ENCODE results near the gene MICU1. TPM values are rescaled to one million over a fixed set of nuclear protein-coding genes. Genes with fewer than 3 reads are reported as not detected.

MICU1 gene
- total and polyA plus RNA-seq, 2 experiments from 2014 or later = 27.5 to 52.3 TPM

DNA sequence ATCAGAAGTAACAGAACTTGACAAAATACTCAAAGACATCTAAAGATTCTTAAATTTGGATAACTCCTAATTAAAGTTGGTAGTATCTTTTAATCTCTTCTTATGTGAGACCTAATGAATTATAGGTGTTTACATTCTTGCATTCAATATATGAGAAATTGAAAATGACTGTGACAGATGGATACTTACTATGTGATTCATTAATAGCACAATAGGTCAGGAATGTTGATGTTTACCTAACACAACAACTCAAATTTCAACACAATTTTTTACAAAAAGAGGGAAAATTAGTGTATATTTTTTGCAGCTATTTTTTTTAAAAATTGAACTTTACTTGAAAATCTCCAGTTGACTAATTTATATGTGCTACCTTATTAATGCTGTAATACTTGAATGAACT lies 34.3 kb upstream of the MICU1 start (continued):
- TF ChIP-seq, protein P1, sequence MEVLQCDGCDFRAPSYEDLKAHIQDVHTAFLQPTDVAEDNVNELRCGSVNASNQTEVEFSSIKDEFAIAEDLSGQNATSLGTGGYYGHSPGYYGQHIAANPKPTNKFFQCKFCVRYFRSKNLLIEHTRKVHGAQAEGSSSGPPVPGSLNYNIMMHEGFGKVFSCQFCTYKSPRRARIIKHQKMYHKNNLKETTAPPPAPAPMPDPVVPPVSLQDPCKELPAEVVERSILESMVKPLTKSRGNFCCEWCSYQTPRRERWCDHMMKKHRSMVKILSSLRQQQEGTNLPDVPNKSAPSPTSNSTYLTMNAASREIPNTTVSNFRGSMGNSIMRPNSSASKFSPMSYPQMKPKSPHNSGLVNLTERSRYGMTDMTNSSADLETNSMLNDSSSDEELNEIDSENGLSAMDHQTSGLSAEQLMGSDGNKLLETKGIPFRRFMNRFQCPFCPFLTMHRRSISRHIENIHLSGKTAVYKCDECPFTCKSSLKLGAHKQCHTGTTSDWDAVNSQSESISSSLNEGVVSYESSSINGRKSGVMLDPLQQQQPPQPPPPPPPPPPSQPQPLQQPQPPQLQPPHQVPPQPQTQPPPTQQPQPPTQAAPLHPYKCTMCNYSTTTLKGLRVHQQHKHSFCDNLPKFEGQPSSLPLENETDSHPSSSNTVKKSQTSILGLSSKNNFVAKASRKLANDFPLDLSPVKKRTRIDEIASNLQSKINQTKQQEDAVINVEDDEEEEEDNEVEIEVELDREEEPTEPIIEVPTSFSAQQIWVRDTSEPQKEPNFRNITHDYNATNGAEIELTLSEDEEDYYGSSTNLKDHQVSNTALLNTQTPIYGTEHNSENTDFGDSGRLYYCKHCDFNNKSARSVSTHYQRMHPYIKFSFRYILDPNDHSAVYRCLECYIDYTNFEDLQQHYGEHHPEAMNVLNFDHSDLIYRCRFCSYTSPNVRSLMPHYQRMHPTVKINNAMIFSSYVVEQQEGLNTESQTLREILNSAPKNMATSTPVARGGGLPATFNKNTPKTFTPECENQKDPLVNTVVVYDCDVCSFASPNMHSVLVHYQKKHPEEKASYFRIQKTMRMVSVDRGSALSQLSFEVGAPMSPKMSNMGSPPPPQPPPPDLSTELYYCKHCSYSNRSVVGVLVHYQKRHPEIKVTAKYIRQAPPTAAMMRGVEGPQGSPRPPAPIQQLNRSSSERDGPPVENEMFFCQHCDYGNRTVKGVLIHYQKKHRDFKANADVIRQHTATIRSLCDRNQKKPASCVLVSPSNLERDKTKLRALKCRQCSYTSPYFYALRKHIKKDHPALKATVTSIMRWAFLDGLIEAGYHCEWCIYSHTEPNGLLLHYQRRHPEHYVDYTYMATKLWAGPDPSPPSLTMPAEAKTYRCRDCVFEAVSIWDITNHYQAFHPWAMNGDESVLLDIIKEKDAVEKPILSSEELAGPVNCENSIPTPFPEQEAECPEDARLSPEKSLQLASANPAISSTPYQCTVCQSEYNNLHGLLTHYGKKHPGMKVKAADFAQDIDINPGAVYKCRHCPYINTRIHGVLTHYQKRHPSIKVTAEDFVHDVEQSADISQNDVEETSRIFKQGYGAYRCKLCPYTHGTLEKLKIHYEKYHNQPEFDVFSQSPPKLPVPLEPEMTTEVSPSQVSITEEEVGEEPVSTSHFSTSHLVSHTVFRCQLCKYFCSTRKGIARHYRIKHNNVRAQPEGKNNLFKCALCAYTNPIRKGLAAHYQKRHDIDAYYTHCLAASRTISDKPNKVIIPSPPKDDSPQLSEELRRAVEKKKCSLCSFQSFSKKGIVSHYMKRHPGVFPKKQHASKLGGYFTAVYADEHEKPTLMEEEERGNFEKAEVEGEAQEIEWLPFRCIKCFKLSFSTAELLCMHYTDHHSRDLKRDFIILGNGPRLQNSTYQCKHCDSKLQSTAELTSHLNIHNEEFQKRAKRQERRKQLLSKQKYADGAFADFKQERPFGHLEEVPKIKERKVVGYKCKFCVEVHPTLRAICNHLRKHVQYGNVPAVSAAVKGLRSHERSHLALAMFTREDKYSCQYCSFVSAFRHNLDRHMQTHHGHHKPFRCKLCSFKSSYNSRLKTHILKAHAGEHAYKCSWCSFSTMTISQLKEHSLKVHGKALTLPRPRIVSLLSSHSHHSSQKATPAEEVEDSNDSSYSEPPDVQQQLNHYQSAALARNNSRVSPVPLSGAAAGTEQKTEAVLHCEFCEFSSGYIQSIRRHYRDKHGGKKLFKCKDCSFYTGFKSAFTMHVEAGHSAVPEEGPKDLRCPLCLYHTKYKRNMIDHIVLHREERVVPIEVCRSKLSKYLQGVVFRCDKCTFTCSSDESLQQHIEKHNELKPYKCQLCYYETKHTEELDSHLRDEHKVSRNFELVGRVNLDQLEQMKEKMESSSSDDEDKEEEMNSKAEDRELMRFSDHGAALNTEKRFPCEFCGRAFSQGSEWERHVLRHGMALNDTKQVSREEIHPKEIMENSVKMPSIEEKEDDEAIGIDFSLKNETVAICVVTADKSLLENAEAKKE (CRISPR knock-in tag; IDR thresholded peaks at IDR 0.05) = no peak
- TF ChIP-seq EZH2 (IDR thresholded peaks at IDR 0.05; ENCODE audit: low read depth, unreplicated experiment) = no peak
- TF ChIP-seq STAT1 (IDR thresholded peaks at IDR 0.05; ENCODE audit: unreplicated experiment) = no peak
- no peak for TF ChIP-seq JUNB (IDR thresholded peaks at IDR 0.05; ENCODE audit: unreplicated experiment)
- TF ChIP-seq, protein P2, sequence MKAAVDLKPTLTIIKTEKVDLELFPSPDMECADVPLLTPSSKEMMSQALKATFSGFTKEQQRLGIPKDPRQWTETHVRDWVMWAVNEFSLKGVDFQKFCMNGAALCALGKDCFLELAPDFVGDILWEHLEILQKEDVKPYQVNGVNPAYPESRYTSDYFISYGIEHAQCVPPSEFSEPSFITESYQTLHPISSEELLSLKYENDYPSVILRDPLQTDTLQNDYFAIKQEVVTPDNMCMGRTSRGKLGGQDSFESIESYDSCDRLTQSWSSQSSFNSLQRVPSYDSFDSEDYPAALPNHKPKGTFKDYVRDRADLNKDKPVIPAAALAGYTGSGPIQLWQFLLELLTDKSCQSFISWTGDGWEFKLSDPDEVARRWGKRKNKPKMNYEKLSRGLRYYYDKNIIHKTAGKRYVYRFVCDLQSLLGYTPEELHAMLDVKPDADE (IDR thresholded peaks at IDR 0.05) = no peak
- no peak for TF ChIP-seq EZH2phosphoT487 (IDR thresholded peaks at IDR 0.05; ENCODE audit: unreplicated experiment)
- TF ChIP-seq, protein P3, sequence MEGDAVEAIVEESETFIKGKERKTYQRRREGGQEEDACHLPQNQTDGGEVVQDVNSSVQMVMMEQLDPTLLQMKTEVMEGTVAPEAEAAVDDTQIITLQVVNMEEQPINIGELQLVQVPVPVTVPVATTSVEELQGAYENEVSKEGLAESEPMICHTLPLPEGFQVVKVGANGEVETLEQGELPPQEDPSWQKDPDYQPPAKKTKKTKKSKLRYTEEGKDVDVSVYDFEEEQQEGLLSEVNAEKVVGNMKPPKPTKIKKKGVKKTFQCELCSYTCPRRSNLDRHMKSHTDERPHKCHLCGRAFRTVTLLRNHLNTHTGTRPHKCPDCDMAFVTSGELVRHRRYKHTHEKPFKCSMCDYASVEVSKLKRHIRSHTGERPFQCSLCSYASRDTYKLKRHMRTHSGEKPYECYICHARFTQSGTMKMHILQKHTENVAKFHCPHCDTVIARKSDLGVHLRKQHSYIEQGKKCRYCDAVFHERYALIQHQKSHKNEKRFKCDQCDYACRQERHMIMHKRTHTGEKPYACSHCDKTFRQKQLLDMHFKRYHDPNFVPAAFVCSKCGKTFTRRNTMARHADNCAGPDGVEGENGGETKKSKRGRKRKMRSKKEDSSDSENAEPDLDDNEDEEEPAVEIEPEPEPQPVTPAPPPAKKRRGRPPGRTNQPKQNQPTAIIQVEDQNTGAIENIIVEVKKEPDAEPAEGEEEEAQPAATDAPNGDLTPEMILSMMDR (conservative IDR thresholded peaks at IDR 0.05; ENCODE audit: low read depth in 2 of 2) = no peak

Data from GM23338 (cell line).